Gastrocnemius medialis (tissue), 4 donors: Measurements from ENCODE around the gene PSMD11. TPM values are rescaled to one million over a fixed set of nuclear protein-coding genes. Genes with fewer than 3 reads are reported as not detected.

Source experiments
- ATAC-seq, 2 donors: fragments of 150-250 bp; one replicate each; pipeline ENCODE4 v1.9.1; 2016
- DNase-seq, 2 donors: peaks; one replicate each; pipeline ENCODE4 v3.0.0-alpha.2; 2019
- H3K27ac ChIP-seq, 4 donors: fragments of 200-600 bp; sonication (generic); 1 replicate in 1 of 4; 2 replicates in 3 of 4; pipeline ENCODE4 v1.5.1; 2016 to 2018; ENCODE audit warnings: mild to moderate bottlenecking in 2 of 4, moderate library complexity in 1 of 4
- H3K27me3 ChIP-seq, 3 donors: fragments of 200-600 bp; sonication (generic) in 2 of 3; 1 replicate in 1 of 3; 2 replicates in 2 of 3; pipeline versions ENCODE4 v1.5.1 to v1.6.0; 2016 to 2019; ENCODE audit warnings: mild to moderate bottlenecking in 1 of 3, moderate library complexity in 1 of 3
- H3K36me3 ChIP-seq, 2 donors: fragments of 200-600 bp; sonication (generic) in 1 of 2; one replicate each; pipeline ENCODE4 v1.5.1; 2017 to 2018
- H3K4me1 ChIP-seq, 2 donors: fragments of 200-600 bp; sonication (generic) in 1 of 2; one replicate each; pipeline ENCODE4 v1.5.1; 2016 to 2017; ENCODE audit warnings: mild to moderate bottlenecking in 2 of 2
- H3K4me3 ChIP-seq, 4 donors: fragments of 200-600 bp; sonication (generic) in 3 of 4; 1 replicate in 1 of 4; 2 replicates in 3 of 4; pipeline ENCODE4 v1.5.1; 2016 to 2019; ENCODE audit warnings: mild to moderate bottlenecking in 2 of 4
- H3K9me3 ChIP-seq, 3 donors: fragments of 200-600 bp; sonication (generic) in 2 of 3; 1 replicate in 1 of 3; 2 replicates in 2 of 3; pipeline ENCODE4 v1.5.1; 2016 to 2019
- CTCF ChIP-seq, 5 experiments: fragments of 450-650 bp in 3 of 5; fragments of 200-600 bp in 2 of 5; sonication (generic) in 2 of 5; IDR thresholded peaks in 4 of 5; conservative IDR thresholded peaks in 1 of 5; 1 replicate in 4 of 5; 2 replicates in 1 of 5; pipeline ENCODE4 v1.5.1; 2016 to 2019; ENCODE audit warnings: antibody characterized with exemption in 5 of 5, mild to moderate bottlenecking in 3 of 5, moderate library complexity in 3 of 5
- POLR2A ChIP-seq, 2 donors: fragments of 450-650 bp; IDR thresholded peaks; one replicate each; pipeline ENCODE4 v1.6.1; 2017; ENCODE audit warnings: antibody characterized with exemption in 2 of 2, mild to moderate bottlenecking in 2 of 2, moderate library complexity in 2 of 2
- in situ Hi-C, 4 donors: fragments of 200-750 bp; cut with MboI; loops; one replicate each; pipeline versions ENCODE4 v1.15.0 to v1.8.0; 2017; ENCODE audit warnings: low sequenced_read_pairs in 4 of 4
- intact Hi-C: fragments of 100-400 bp; cut with DNase I; formaldehyde crosslinking; loops from one replicate; pipeline ENCODE4 v1.15.1; 2023; ENCODE audit warnings: low total_unique reads
- total RNA-seq, 4 donors: library from RNA; depleted of rRNA; stranded (reverse); fragments of >200 nt; gene quantifications; one replicate each; pipeline versions ENCODE4 v1.1.0 to v1.2.3, GENCODE V29; 2016

The PSMD11 gene
- total RNA-seq, 4 donors from 2014 or later, result 81.7 to 215 (median 191) TPM

DNA sequence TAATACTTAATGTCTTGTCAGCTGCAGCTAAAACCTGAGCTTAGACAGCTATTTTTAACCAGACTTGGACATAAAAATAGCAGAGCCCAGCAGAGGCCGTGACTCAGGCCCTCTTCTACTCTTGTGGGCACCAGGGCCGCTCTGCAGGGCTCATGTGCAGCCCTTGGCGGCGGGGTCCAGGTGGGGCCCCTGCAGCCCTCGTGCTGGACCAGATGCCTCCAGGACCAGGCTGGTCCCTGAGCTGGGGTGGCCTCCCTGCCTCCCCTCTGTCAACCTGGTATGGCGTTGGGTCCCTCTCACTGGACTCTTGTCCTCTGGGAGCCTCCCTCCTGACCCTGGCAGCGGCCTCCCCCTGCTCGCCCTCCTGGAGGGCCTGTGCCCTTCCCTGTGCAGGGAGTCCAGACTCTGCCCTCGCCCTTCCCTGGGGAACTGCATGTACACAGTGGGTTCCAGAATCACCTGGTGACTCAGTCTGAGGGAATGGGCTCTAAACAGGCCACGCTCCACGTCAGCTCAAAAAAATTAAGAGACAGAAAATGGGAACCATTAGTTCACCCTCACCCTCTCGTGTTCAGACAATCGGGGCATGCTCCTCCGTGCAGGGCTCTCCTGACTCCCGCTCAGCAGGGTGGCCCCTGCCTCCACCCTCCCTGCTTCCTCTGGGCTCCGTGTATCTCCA, 52.2 kb downstream of the PSMD11 start:
- Histone ChIP-seq H3K27me3 (no peaks in the 10 kb centered on the region), H3K36me3 (no peaks in the 10 kb centered on the region), H3K9me3 (no peaks in the 10 kb centered on the region), H3K27ac (peak overlapping the region; percentile 80 to 91 (median 87)), H3K4me1 (peaks cover 31 to 35% of the 10 kb centered on the region in 2 donors), H3K4me3 (peak overlapping the region; percentile 32 to 55 (median 38))
- intact Hi-C loops, result loop anchor here (2.0 to 5.0 kb wide), 4 partner anchors 20 to 381 kb away; partner anchors contain the start of genes MYO1D and PSMD11
- in situ Hi-C loops, result loop anchor here in 1 of 4 donors (25.0 kb wide), 1 partner anchor 391 kb away; the partner anchor contains the start of gene MYO1D
- DNase-seq, result peak; percentile 53 to 78
- ATAC-seq, result peak; percentile 83 to 85
- TF ChIP-seq POLR2A (IDR thresholded peaks at IDR 0.05), result peak; percentile 5 to 27
- no peak for TF ChIP-seq CTCF (IDR thresholded peaks at IDR 0.05 in 4 of 5, conservative IDR thresholded peaks at IDR 0.05 in 1 of 5)

DNA sequence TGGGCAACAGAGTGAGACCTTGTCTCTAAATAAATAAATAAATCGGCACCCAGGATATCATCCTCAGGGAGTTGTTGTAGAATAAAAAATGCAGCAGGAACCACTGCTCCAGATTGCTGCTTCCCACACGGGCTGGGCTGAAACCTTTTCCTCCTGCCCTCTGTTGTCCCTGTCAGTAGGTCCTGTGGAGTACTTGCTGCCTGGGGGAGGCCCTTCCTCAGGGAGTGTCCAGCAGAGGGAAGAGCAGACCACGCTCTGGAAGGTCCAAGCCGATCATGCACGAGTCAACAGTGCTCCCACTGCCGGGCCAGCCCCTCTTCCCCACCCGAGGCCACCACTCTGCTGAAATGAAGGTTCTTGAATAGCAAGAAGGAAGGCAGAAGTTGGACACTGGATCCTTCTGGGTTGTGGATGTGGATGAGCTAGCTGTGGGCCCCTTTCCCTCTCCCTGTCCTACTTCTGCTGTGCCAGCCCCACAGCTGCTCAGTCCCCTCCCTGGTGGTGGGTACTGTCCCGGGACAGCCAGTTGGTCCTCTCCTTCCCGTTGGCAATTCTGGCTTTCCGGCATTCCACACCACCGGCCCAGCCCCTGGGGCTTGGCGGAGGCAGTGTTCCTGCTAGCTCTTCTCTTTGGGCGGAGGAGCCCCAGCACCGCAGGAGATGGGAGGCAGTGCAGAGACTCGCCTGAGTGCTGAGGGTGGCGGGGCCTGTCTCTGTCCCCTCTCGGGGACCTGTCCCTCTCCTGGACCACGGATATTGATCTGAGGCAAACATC, 53.3 kb downstream of the PSMD11 start:
- peak in 1 of 2 donors; percentile 10 for ATAC-seq
- Histone ChIP-seq H3K4me3 (no peak overlapping the region), H3K36me3 (no peaks in the 10 kb centered on the region), H3K27me3 (no peaks in the 10 kb centered on the region), H3K4me1 (peaks cover 31 to 35% of the 10 kb centered on the region in 2 donors), H3K9me3 (no peaks in the 10 kb centered on the region), H3K27ac (peak overlapping the region; percentile 80 to 91 (median 87))
- intact Hi-C loops, result loop anchor here (2.0 to 5.0 kb wide), 4 partner anchors 19 to 380 kb away; partner anchors contain the start of genes MYO1D and PSMD11
- in situ Hi-C loops, result loop anchor here in 1 of 4 donors (25.0 kb wide), 1 partner anchor 390 kb away; the partner anchor contains the start of gene MYO1D
- DNase-seq, result no peak
- TF ChIP-seq CTCF (IDR thresholded peaks at IDR 0.05 in 4 of 5, conservative IDR thresholded peaks at IDR 0.05 in 1 of 5) (peak in 2 of 5 experiments; percentile 26 to 39), POLR2A (IDR thresholded peaks at IDR 0.05) (no peak)

DNA sequence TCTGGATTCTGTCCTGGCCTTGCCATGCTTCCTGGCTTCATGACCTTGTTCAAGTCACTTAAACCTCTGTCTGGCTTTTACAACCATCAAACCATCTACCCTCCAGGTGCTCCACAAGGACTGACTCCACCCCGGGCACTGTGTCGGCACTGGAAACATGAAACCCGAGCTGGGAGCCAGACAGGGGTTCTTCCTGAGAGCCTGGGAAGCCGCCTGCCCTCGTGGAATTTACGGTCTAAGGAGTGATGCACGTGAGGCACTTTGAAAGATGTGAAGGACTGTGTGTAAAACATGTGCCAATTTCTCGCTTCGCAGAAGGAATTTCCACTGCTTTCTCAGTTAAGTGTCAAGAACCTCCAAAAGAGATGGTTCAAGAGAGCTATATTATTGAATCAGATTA, 54.1 kb downstream of the PSMD11 start:
- intact Hi-C loops (loop anchor here (5.0 kb wide), 1 partner anchor 379 kb away; the partner anchor contains the start of gene MYO1D), in situ Hi-C loops (loop anchor here in 1 of 4 donors (25.0 kb wide), 1 partner anchor 389 kb away; the partner anchor contains the start of gene MYO1D)
- TF ChIP-seq POLR2A (IDR thresholded peaks at IDR 0.05), result no peak
- TF ChIP-seq CTCF (IDR thresholded peaks at IDR 0.05 in 4 of 5, conservative IDR thresholded peaks at IDR 0.05 in 1 of 5), result no peak
- H3K27ac ChIP-seq, result peak overlapping the region in 1 of 4 donors; percentile 91
- H3K27me3 ChIP-seq, result no peaks in the 10 kb centered on the region
- H3K36me3 ChIP-seq, result no peaks in the 10 kb centered on the region
- no peaks in the 10 kb centered on the region for H3K9me3 ChIP-seq
- no peak overlapping the region for H3K4me3 ChIP-seq
- ATAC-seq (no peak), DNase-seq (no peak)
- H3K4me1 ChIP-seq, result peaks cover 35% of the 10 kb centered on the region in 2 donors

DNA sequence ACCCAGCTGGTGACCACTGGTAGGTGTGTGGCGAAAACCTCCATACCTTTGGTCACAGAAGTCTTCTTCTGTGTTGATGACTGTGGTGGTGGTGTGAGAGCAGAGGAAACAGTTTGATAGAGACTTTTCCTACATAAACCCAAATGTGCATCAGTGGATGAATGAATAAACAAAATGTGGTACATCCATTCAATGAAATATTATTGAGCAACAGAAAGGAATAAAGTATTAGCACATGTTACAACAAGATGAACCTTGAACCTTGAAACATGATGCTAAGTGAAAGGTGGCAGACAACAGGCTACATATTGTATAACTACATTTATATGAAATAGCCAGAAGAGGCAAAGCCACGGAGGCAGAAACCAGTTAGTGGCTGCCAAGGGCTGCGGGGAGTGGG, 57.7 kb downstream of the PSMD11 start:
- intact Hi-C loops (no loop called here), in situ Hi-C loops (no loop called here)
- no peak overlapping the region for H3K4me3 ChIP-seq
- H3K36me3 ChIP-seq, result no peaks in the 10 kb centered on the region
- DNase-seq (no peak), ATAC-seq (no peak)
- TF ChIP-seq POLR2A (IDR thresholded peaks at IDR 0.05), result no peak
- no peak for TF ChIP-seq CTCF (IDR thresholded peaks at IDR 0.05 in 4 of 5, conservative IDR thresholded peaks at IDR 0.05 in 1 of 5)
- H3K27ac ChIP-seq, result no peak overlapping the region
- H3K9me3 ChIP-seq, result no peaks in the 10 kb centered on the region
- H3K27me3 ChIP-seq, result no peaks in the 10 kb centered on the region
- H3K4me1 ChIP-seq, result peaks cover 6 to 12% of the 10 kb centered on the region in 2 donors
